GF-D8 (cell line): Measurements from ENCODE around the gene TUBG1.
"Not testable (repeated sequence)": the region's sequence is repeated elsewhere in the genome, so short reads cannot be mapped to it uniquely, and the experiment has no call there.

Experiments used
- DNase-seq: peaks from one replicate; lab custom pipeline; 2025; lab: John Stamatoyannopoulos, UW

TUBG1 gene

DNA sequence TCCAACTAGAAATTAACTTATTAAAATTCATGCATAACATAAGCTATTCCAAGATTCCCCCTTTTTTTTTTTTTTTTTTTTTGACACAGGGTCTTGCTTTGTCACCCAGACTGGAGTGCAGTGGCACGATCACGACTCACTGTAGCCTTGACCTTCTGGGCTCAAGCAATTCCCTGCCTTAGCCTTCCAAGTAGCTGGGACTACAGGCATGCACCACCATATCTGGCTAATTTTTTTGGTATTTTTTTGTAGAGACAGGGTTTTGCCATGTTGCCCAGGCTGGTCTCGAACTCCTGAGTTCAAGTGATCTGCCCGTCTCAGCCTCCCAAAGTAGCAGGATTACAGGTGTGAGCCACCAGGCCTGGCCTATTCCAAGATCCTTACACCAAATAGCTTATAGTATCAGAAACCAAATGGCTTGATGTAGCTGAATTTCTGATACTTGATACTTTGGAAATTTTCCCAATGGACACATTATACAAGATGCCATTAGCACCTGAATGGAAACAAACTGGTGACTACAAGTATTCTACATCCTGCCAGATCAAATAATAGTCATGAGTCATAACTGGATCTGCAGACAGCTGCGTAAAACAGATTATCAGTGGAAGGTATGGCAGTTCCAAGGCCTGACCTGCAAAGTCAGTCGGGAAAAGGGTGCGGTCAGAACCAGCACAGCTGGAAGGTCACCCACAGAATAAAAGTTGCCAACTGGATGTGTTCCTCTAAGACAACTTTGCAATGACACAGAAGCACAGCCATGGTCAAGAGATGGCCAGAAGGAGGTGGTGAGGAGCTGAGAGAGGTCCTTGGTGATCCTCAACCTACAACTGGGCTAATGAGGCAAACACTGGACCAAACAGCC lies 14.5 kb downstream of the TUBG1 start:
- no peak for DNase-seq

DNA sequence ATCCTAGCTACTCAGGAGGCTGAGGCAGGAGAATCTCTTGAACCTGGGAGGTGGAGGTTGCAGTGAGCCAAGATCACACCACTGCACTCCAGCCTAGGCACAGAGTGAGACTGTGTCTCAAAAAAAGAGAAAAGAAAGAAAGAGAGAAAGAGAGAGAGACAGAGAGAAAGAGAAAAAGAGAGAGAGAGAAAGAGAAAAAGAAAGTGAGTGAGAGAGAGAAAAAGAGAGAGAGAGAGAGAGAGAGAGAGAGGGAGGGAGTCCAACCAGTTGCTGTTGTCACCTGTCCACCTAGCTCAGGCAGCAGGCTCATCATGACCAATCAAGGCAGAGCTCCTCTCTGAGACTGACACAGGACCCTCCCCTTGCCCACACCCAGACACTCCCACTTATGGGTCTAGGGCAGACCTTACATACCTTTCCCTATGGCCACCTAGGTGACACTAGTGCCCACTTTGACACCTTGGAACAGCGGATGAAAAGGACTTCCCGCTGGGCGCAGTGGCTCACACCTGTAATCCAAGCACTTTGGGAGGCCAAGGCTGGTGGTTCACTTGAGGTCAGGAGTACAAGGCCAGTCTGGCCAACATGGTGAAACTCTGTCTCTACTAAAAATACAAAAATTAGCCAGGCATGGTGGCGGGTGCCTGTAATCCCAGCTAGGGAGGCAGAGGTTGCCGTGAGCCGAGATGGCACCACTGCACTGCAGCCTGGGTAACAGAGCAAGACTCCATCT lies 17.7 kb downstream of the TUBG1 start:
- not testable (repeated sequence) for DNase-seq

DNA sequence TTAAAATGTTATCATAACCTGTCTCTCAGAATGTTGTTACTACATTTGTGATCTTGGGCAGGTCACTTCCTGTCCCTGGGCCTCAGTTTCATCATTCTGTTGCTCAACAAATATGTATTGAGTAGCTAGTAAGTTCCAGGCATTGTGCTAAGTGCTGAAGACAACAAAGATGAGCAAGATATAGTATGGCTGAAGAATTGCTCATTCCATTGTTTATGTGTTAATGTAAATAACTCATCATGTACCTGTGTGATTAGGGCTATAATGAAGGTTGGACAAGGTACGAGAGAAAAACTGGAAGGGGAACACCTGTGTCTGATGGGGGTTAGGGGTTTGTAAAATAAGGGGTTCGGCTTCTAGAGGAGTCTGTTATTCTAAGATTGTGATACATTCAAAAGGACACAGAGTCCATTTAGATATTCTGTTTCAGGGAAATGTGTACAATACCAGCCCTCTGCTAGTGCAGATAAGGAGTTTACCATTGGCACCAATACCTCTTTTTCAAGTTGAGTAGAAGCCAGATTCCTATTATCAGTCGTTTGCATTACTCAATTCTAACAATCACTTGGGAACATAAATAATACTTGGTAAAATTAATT lies 20.0 kb downstream of the TUBG1 start:
- no peak for DNase-seq

DNA sequence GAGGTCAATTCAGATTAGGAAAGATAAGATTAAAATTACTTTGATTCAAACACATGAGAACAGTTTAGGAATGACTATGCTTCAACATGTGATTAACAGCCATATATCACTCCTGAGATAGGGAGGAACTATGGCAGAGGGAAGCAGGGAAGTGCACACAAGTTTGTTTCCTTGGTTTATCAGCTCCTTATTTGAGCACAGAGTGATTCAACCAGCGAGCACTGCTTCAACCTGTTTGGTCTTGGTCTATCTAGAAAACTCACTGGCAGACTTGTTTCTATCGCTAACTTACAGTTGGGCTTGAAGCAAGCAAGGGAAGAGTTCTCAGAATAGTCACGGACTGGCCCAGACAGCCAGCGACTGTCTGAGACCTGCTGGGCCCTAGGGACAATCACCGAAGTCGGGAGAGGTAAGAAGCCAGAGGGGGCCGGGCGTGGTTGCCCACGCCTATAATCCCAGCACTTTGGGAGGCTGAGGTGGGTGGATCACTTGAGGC lies 23.5 kb downstream of the TUBG1 start:
- DNase-seq = no peak

DNA sequence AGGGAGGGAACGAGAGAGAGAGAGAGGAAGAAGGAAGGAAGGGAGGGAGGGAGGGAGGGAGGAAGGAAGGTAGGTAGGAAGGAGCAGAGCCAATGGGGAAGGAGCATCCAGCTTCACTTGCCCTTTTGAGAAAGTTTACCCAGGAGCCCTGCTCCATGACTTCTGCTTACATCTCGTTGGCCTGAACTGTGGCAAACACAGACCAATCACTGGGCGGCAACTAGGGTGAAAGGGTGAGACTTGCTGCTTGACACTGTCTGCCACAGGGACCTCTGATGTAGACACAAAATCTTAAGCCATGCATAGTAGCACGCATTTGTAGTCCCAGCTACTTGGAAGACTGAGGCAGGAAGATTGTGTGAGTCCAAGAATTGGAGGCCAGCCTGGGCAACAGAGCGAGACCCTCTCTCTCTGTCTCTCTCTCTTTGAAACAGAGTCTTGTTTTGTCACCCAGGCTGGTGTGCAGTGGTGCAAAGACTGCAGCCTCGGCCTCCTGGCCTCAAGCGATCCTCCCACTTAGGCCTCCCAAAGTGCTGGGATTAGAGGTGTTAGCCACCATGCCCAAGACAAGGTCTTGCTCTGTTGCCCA lies 30.1 kb downstream of the TUBG1 start:
- no peak for DNase-seq

DNA sequence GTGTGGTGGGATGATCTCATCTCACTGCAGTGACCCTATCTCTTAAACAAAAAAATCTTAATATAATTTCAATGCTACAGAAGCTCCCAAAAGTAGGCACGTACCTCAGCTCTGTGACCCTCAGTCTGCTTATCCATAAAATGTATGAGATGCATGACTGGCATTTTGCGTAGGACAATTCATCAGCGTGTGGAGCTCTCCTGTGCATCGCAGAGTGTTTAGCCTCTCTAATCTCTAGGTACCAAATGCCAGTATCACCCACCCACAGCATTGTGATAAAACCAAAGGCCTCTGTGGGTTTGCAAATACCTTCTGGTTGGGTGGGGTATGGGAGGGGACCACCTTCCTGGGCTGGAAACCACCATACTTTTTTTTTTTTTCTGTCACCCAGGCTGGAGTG lies 30.6 kb downstream of the TUBG1 start:
- no peak for DNase-seq

DNA sequence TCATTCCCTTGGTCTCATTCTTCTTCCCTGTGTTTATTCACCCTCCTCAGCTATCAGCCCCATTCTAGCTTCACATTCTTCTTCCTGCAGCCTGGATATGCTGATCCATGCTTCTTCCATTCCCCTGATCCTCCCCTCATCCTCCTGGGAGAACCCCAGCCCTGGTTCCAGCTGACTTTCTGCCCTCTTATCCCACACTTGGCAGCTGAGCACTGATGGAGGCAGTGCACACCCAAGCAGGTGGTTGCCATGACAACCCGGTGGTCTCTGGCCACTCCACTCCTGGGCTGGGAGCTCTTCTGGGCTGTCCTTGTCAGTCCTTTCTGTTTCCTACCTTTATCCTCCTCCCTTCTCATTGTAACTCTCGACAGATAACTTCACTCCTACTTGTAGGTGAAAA lies 32.9 kb downstream of the TUBG1 start:
- no peak for DNase-seq

DNA sequence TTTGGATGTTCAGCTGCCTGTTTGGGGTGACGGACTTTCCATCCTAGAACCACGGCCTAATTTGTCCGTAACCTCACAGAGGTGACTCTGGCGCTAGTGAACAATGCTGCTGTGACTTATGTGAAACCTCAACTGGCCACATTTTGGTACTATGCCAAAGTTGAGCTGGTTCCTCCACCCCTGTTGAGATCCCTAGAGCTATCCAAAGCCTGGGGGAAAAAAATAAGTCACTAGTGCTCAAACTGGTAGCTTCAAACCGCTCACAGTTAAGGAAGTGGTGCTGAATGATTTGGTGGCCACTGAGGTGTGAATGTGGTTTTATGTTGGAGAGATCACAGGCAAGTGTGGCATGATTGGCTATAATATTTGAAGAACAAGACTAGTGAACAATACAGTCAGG lies 38.3 kb downstream of the TUBG1 start:
- DNase-seq = no peak

DNA sequence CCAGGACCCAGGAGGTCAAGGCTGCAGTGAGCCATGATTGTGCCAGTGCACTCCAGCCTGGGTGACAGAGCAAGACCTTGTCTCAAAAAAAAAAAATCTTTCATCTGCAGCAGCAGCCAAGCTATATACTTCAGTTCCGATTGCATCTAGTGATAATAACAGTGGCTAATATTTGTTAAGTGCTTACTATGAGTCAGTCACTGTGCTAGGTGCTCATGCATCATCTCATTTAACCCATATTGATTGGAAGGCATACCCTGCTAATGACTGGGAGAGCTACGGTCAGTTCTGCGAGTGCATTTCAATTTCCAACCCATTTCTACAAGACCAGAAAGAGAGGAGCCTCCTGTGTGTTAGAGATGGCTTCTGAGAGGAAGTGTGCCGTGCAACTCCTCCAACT lies 41.9 kb downstream of the TUBG1 start:
- DNase-seq = no peak

DNA sequence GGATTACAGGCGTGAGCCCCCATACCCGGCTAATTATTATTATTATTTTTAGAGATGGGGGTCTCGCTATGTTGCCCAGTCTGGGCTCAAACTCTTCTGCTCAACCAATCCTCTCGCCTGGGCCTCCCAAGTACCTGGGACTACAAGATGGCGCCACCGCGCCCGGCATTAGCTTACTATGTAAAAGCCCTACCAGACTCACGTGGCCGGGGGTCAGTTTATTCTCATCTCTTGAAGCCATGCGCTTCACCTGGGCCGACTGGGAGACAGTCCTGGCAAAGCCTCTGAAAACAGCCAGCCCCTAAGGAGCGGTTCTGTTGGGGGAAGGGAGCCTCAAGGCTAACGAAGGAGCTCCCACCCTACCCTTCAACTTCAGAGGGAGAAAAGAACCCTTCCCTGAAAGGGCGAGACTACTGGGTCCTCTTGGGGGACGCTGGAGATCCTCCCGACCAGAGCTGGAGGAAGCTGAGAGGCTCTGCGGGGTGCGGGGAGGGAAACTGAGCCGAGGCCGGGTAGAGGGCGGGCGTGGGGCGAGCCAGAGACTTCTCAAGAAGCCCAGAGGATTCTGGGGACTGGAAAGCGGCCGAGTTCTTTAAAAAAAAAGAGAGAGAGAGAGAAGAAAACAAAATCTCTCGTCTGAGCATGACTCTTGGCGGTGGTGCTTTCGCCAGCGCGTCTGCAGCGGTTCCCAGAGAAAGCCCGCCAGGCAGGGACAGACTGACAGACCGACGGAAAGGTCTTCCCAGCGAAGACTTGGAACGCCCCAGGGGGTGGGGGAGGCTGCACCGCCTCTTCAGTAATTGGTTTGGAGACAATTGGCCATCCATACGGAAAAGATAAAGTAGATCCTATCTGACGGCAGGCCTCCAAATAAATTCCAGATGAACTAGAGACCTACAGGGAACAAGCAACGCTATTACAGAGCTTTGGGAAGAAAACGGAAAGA lies 44.0 kb downstream of the TUBG1 start:
- no peak for DNase-seq

DNA sequence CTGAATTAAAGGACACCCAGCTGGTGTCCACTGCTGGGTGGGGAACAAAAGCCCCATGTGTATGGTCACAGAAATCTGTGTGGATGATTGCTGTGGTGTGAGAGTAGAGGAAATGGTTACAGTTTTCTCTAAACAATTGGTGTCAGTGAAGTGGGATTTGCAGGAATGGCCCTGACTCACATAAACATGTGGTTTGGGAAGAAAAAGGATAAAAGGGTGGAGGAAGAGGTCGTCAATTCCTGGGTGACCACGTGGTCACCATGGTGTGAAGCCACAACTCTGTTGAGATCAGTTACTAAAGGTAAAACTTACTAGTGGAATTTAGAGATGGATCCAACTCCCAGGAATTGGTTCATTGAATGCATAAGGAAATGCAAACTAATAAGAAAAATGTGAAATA lies 46.0 kb downstream of the TUBG1 start:
- DNase-seq = no peak

DNA sequence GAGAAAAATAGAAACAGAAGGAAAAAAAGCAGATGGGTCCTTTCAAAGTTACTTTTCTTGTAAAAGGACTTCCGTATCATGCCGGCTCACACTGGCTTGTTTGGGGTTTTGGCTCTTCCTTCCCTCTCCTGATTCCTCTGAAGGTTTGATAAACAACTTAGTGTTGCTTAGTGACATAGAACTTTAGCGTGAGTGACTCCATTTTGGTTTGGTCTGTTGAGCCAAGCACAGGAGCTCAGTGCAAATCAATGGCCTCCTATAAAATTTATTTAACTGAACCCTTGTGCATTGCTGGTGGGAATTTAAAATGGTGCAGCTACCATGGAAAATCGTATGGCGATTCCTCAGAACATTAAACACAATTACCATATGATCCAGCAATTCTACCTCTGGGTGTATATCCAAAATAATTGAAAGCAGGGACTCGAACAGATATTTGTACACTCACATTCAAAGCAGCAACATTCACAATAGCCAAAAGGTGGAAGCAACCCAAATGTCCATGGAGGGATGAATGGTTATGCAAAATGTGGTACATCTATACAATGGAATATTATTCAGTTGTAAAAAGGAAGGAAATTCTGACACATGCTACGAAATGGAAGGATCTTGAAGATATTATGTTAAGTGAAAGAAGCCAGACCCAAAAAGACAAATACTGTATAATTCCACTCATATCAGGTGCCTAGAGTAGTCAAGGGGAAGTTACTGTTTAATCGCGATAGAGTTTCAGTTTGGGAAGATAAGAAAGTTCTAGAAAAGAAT lies 48.5 kb downstream of the TUBG1 start:
- DNase-seq = no peak

DNA sequence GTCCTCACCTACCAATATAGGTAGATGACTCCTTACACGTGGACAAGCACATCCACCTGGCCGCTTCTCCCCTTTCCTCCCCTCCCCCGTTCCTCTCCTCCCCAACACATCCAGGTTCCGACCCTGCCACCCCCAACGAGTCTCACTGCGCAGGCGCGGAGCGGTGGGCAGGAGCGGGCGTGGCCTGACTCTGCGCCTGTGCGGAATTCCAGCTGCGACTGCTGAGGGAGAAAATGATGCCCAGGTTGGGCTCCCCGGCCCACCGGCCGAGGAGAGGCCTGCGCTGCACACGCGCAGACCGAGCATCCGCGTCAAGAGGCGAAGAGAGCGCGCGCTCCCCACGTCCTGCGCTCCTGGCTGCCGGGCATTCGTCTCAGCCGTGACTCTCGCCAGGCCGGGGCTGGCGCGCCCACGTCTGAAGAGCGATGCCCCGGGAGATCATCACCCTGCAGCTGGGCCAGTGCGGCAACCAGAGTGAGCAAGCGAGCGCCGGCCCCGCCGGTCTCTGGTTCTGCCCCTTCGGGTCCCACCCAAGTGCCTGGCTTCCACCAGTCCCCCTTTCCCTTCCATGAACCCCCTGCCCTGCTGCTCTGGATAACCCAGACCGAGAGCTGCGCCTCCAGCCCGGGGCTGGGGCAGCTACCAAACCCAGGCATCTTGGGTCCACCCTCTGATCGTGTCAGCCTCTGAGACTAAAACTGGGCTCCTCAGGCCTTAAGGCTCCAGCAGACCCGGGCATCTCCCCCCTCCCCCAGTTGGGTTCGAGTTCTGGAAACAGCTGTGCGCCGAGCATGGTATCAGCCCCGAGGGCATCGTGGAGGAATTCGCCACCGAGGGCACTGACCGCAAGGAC lies 49.8 kb downstream of the TUBG1 start, which contains the start of gene TUBG2:
TUBG2 (plus strand) TSS at position 206 of the 853 bp plus-strand sequence; CDS start at position 426, 220 bp downstream.
- no peak for DNase-seq

DNA sequence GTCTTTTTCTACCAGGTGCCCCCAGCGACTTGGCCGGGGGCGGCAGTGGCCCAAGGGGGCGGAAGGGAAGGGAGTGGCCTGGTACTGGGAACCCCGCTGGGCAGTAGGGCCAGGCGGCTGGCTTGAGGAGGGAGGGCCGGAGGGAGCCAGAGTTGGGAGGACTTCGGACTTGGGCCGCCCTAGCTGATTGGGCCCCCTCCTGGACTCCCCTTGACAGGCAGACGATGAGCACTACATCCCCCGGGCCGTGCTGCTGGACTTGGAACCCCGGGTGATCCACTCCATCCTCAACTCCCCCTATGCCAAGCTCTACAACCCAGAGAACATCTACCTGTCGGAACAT lies 50.4 kb downstream of the TUBG1 start:
- not testable (repeated sequence) for DNase-seq

DNA sequence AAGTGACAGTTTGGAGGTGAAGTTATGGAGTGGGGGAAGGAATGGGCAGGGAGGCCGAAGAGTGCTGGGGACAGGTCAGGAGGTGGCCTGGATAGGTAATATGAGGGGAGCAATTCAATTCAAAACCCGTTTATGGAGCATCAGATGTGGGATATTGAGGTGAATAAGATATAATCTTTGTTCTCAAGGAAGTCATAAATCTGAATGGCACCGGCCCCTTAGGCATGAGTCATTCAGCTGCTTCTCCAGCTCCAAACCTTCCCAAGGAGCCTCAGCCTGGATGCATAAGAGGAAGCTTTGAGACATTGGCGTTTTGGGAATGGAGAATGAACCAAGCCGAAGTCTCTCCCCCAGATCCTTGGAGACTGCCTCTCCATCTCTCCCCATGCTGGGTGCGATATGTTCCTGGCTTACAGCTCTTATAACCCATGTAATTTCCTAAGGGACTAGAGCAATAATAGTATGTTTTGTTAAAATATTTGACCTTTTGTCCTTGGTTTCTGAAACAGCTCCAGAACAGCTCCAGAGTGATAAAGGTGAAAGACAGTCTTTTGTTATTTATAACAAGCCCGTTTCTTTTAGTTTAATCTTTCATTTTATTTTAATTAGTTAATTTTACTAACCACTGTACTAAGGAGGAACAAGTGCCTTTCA lies 51.3 kb downstream of the TUBG1 start:
- no peak for DNase-seq
